ENCODE results near the gene OIT3.
"Not testable (repeated sequence)": the region's sequence is repeated elsewhere in the genome, so short reads cannot be mapped to it uniquely, and the experiment has no call there.

OIT3 gene

GRCh38 chr10:72903941-72904446 lies 10.5 kb downstream of the OIT3 start:
- not testable (repeated sequence) for DNase-seq (ENCODE audit: low read depth)

GRCh38 chr10:72904806-72905205 lies 11.3 kb downstream of the OIT3 start:
- DNase-seq (ENCODE audit: low read depth): no peak

- no peak for DNase-seq (ENCODE audit: low read depth)
Measured at GRCh38 chr10:72906446-72906845, 12.9 kb downstream of the OIT3 start.

GRCh38 chr10:72910705-72911104 lies 17.2 kb downstream of the OIT3 start:
- DNase-seq (ENCODE audit: low read depth): no peak

- no peak for DNase-seq (ENCODE audit: low read depth)
Measured at GRCh38 chr10:72911758-72912157, 18.2 kb downstream of the OIT3 start.

- DNase-seq (ENCODE audit: low read depth): no peak
Measured at GRCh38 chr10:72912736-72913135, 19.2 kb downstream of the OIT3 start.

- DNase-seq (ENCODE audit: low read depth): no peak
Measured at GRCh38 chr10:72913287-72913686, 19.7 kb downstream of the OIT3 start.

- peak; percentile 3 for DNase-seq (ENCODE audit: low read depth)
Measured at GRCh38 chr10:72917201-72917600, 23.7 kb downstream of the OIT3 start.

GRCh38 chr10:72917803-72918332 lies 24.3 kb downstream of the OIT3 start:
- not testable (repeated sequence) for DNase-seq (ENCODE audit: low read depth)

- no peak for DNase-seq (ENCODE audit: low read depth)
Measured at GRCh38 chr10:72918352-72918751, 24.8 kb downstream of the OIT3 start.

- DNase-seq (ENCODE audit: low read depth): not testable (repeated sequence)
Measured at GRCh38 chr10:72921147-72921683, 27.7 kb downstream of the OIT3 start.

- no peak for DNase-seq (ENCODE audit: low read depth)
Measured at GRCh38 chr10:72924351-72924750, 30.8 kb downstream of the OIT3 start.

- no peak for DNase-seq (ENCODE audit: low read depth)
Measured at GRCh38 chr10:72925951-72926465, 32.5 kb downstream of the OIT3 start.

GRCh38 chr10:72927485-72927884 lies 33.9 kb downstream of the OIT3 start:
- DNase-seq (ENCODE audit: low read depth): no peak

- DNase-seq (ENCODE audit: low read depth): no peak
Measured at GRCh38 chr10:72928798-72929197, 35.3 kb downstream of the OIT3 start.

- no peak for DNase-seq (ENCODE audit: low read depth)
Measured at GRCh38 chr10:72930276-72930675, 36.7 kb downstream of the OIT3 start.

- no peak for DNase-seq (ENCODE audit: low read depth)
Measured at GRCh38 chr10:72932259-72933015, 38.9 kb downstream of the OIT3 start.

- no peak for DNase-seq (ENCODE audit: low read depth)
Measured at GRCh38 chr10:72935361-72935760, 41.8 kb downstream of the OIT3 start.

- no peak for DNase-seq (ENCODE audit: low read depth)
Measured at GRCh38 chr10:72943498-72944234, 50.1 kb downstream of the OIT3 start.

GRCh38 chr10:72946963-72947362 lies 53.4 kb downstream of the OIT3 start:
- no peak for DNase-seq (ENCODE audit: low read depth)

- no peak for DNase-seq (ENCODE audit: low read depth)
Measured at GRCh38 chr10:72948762-72949161, 55.2 kb downstream of the OIT3 start.

GRCh38 chr10:72951760-72952159 lies 58.2 kb downstream of the OIT3 start:
- DNase-seq (ENCODE audit: low read depth): no peak

GRCh38 chr10:72952189-72952588 lies 58.6 kb downstream of the OIT3 start:
- DNase-seq (ENCODE audit: low read depth): no peak
